ENCODE results near the gene ARHGAP4. TPM values are rescaled to one million over a fixed set of nuclear protein-coding genes. Genes with fewer than 3 reads are reported as not detected.

The ARHGAP4 gene
- total RNA-seq, 1 donor = 3.0 TPM

GRCh38 chrX:153907456-153907855, 18.6 kb downstream of the ARHGAP4 start:
- no peak for DNase-seq (ENCODE audit: low read depth)
- no peak overlapping the region for H3K4me3 ChIP-seq (ENCODE audit: low read depth, low read length)
- no peak for TF ChIP-seq CTCF (IDR thresholded peaks at IDR 0.05; ENCODE audit: insufficient read depth, low read depth, low read length)

- no peak for TF ChIP-seq CTCF (IDR thresholded peaks at IDR 0.05; ENCODE audit: insufficient read depth, low read depth, low read length)
- DNase-seq (ENCODE audit: low read depth) = no peak
- no peak overlapping the region for H3K4me3 ChIP-seq (ENCODE audit: low read depth, low read length)
Observed at GRCh38 chrX:153906126-153906917, 19.7 kb downstream of the ARHGAP4 start.

GRCh38 chrX:153905481-153906095, 20.5 kb downstream of the ARHGAP4 start:
- no peak for DNase-seq (ENCODE audit: low read depth)
- no peak for TF ChIP-seq CTCF (IDR thresholded peaks at IDR 0.05; ENCODE audit: insufficient read depth, low read depth, low read length)

GRCh38 chrX:153903991-153904957, 21.8 kb downstream of the ARHGAP4 start, which contains the start of gene AVPR2:
TSS of gene AVPR2 (plus strand) at chrX:153904673. CDS start at chrX:153905146, 473 bp downstream.
- DNase-seq (ENCODE audit: low read depth) = no peak
- H3K4me3 ChIP-seq (ENCODE audit: low read depth, low read length) = no peak within 1 kb of the TSS
- no peak for TF ChIP-seq CTCF (IDR thresholded peaks at IDR 0.05; ENCODE audit: insufficient read depth, low read depth, low read length)

More at GRCh38 chrX:153905481-153906095, 20.5 kb downstream of the ARHGAP4 start:
- no peak overlapping the region for H3K4me3 ChIP-seq (ENCODE audit: low read depth, low read length)

GRCh38 chrX:153903238-153903980, 22.7 kb downstream of the ARHGAP4 start:
- DNase-seq (ENCODE audit: low read depth) = no peak
- no peak overlapping the region for H3K4me3 ChIP-seq (ENCODE audit: low read depth, low read length)
- TF ChIP-seq CTCF (IDR thresholded peaks at IDR 0.05; ENCODE audit: insufficient read depth, low read depth, low read length) = no peak

- DNase-seq (ENCODE audit: low read depth) = no peak
- TF ChIP-seq CTCF (IDR thresholded peaks at IDR 0.05; ENCODE audit: insufficient read depth, low read depth, low read length) = no peak
- H3K4me3 ChIP-seq (ENCODE audit: low read depth, low read length) = no peak overlapping the region
Observed at GRCh38 chrX:153902385-153902784, 23.7 kb downstream of the ARHGAP4 start.

Data from fibroblast of villous mesenchyme (primary cell).